Smooth muscle cell (in vitro differentiated cells): ENCODE measurements around the gene SPG7. TPM values are rescaled to one million over a fixed set of nuclear protein-coding genes. Genes with fewer than 3 reads are reported as not detected.

Experiments used
- DNase-seq: peaks from one replicate; lab custom pipeline; 2025; ENCODE audit not compliant: unreplicated experiment; lab: John Stamatoyannopoulos, UW
- H2AFZ ChIP-seq: fragments of 200-600 bp; sonication (generic); 2 replicates; pipeline ENCODE4 v1.6.0; 2016; ENCODE audit warnings: antibody characterized with exemption, low read depth, mild to moderate bottlenecking
- H3F3A ChIP-seq: fragments of 200-600 bp; sonication (generic); 2 replicates; pipeline ENCODE4 v1.6.0; 2017; ENCODE audit warnings: antibody characterized with exemption, low read depth
- H3K27ac ChIP-seq: fragments of 200-600 bp; sonication (generic); 2 replicates; pipeline ENCODE4 v1.5.1; 2016; ENCODE audit warnings: low read depth, mild to moderate bottlenecking
- H3K27me3 ChIP-seq: fragments of 200-600 bp; sonication (generic); 2 replicates; pipeline ENCODE4 v1.6.1; 2016; ENCODE audit warnings: low read depth, mild to moderate bottlenecking
- H3K36me3 ChIP-seq: fragments of 200-600 bp; sonication (generic); 2 replicates; pipeline ENCODE4 v1.5.1; 2016; ENCODE audit warnings: low read depth
- H3K4me1 ChIP-seq: fragments of 200-600 bp; sonication (generic); 2 replicates; pipeline ENCODE4 v1.5.1; 2016; ENCODE audit warnings: low read depth
- H3K4me2 ChIP-seq: fragments of 200-600 bp; sonication (generic); 2 replicates; pipeline ENCODE4 v1.6.0; 2016; ENCODE audit warnings: mild to moderate bottlenecking
- H3K4me3 ChIP-seq: fragments of 200-600 bp; sonication (generic); 2 replicates; pipeline ENCODE4 v1.5.1; 2016; ENCODE audit warnings: mild to moderate bottlenecking
- H3K79me2 ChIP-seq: fragments of 200-600 bp; sonication (generic); 2 replicates; pipeline ENCODE4 v1.6.0; 2016; ENCODE audit warnings: low read depth, mild to moderate bottlenecking
- H3K9ac ChIP-seq: fragments of 200-600 bp; sonication (generic); 2 replicates; pipeline ENCODE4 v1.6.0; 2016; ENCODE audit warnings: low read depth
- H3K9me3 ChIP-seq: fragments of 200-600 bp; sonication (generic); replicated peaks from 2 replicates; pipeline ENCODE4 v1.5.1; 2016; ENCODE audit warnings: low read depth
- H4K20me1 ChIP-seq: fragments of 200-600 bp; sonication (generic); 2 replicates; pipeline ENCODE4 v1.6.0; 2016; ENCODE audit warnings: low read depth
- CTCF ChIP-seq: fragments of 200-600 bp; sonication (generic); IDR thresholded peaks from 2 replicates; pipeline ENCODE4 v1.5.1; 2017; ENCODE audit warnings: borderline replicate concordance, mild to moderate bottlenecking, antibody characterized with exemption; ENCODE audit not compliant: insufficient read depth, poor library complexity, severe bottlenecking
- WGBS: methylation state at CpG from one replicate; pipeline ENCODE4 v1.1.7; 2016; ENCODE audit warnings: low lambda C conversion rate; 5-methylcytosine and 5-hydroxymethylcytosine counted together
- polyA plus RNA-seq: library from polyadenylated mRNA; unstranded; fragments of >200 nt; fragmentation: Nextera tagmentation; extraction: Ambion mirVana; gene quantifications from 2 replicates; pipeline ENCODE4 v1.2.1, GENCODE V29; 2016
- total RNA-seq: library from RNA; depleted of rRNA; stranded (reverse); fragments of >200 nt; gene quantifications from 2 replicates; pipeline ENCODE4 v1.2.3, GENCODE V29; 2014

Gene SPG7
- total and polyA plus RNA-seq, 2 experiments from 2014 or later: 49.3 to 61.4 TPM

GRCh38 chr16:89561884-89562599 lies 53.8 kb downstream of the SPG7 start:
- Histone ChIP-seq H3K4me1 (peaks cover 29% of the 10 kb centered on the region), H3K27me3 (no peaks in the 10 kb centered on the region), H2AFZ (no peak overlapping the region), H3K79me2 (peaks cover 27% of the 10 kb centered on the region), H3K9me3 (no peaks in the 10 kb centered on the region), H3K36me3 (peaks cover 7% of the 10 kb centered on the region), H3K4me3 (peak overlapping the region; percentile 94), H3K9ac (peak overlapping the region; percentile 91), H3K27ac (peak overlapping the region; percentile 10), H3F3A (peaks cover 35% of the 10 kb centered on the region), H3K4me2 (peak overlapping the region; percentile 95), H4K20me1 (peaks cover 64% of the 10 kb centered on the region)
- DNase-seq: no peak
- 57% methylated on average over 23 of the region's 23 CpGs for WGBS
- no peak for TF ChIP-seq CTCF

GRCh38 chr16:89562939-89563338 lies 54.7 kb downstream of the SPG7 start:
- peaks cover 65% of the 10 kb centered on the region for H4K20me1 ChIP-seq
- no peak overlapping the region for H3K4me3 ChIP-seq
- H3K79me2 ChIP-seq: peaks cover 27% of the 10 kb centered on the region
- peaks cover 30% of the 10 kb centered on the region for H3F3A ChIP-seq
- H3K4me1 ChIP-seq: peaks cover 29% of the 10 kb centered on the region
- peak overlapping the region; percentile 91 for H3K9ac ChIP-seq
- TF ChIP-seq CTCF: no peak
- H3K4me2 ChIP-seq: no peak overlapping the region
- no peaks in the 10 kb centered on the region for H3K27me3 ChIP-seq
- no peak overlapping the region for H2AFZ ChIP-seq
- no peaks in the 10 kb centered on the region for H3K9me3 ChIP-seq
- no peak overlapping the region for H3K27ac ChIP-seq
- DNase-seq: no peak
- WGBS: 93% methylated on average over 12 of the region's 12 CpGs
- peaks cover 7% of the 10 kb centered on the region for H3K36me3 ChIP-seq

GRCh38 chr16:89563639-89564392 lies 55.6 kb downstream of the SPG7 start:
- H3K4me1 ChIP-seq: peaks cover 29% of the 10 kb centered on the region
- no peak overlapping the region for H3K9ac ChIP-seq
- H3F3A ChIP-seq: peaks cover 27% of the 10 kb centered on the region
- no peak overlapping the region for H3K27ac ChIP-seq
- DNase-seq: no peak
- H3K9me3 ChIP-seq: no peaks in the 10 kb centered on the region
- H2AFZ ChIP-seq: no peak overlapping the region
- peaks cover 65% of the 10 kb centered on the region for H4K20me1 ChIP-seq
- H3K4me2 ChIP-seq: no peak overlapping the region
- 85% methylated on average over 12 of the region's 12 CpGs for WGBS
- peaks cover 7% of the 10 kb centered on the region for H3K36me3 ChIP-seq
- peaks cover 27% of the 10 kb centered on the region for H3K79me2 ChIP-seq
- no peak for TF ChIP-seq CTCF
- no peaks in the 10 kb centered on the region for H3K27me3 ChIP-seq
- H3K4me3 ChIP-seq: no peak overlapping the region
